ENCODE results near the gene ZMYND8. TPM values are rescaled to one million over a fixed set of nuclear protein-coding genes. Genes with fewer than 3 reads are reported as not detected.

ZMYND8 gene
- total and polyA plus RNA-seq, 2 of the 8 experiments (the other 6 are each of a cell fraction or from before 2014, with no cell fraction given) = 50.5 to 163 TPM

DNA sequence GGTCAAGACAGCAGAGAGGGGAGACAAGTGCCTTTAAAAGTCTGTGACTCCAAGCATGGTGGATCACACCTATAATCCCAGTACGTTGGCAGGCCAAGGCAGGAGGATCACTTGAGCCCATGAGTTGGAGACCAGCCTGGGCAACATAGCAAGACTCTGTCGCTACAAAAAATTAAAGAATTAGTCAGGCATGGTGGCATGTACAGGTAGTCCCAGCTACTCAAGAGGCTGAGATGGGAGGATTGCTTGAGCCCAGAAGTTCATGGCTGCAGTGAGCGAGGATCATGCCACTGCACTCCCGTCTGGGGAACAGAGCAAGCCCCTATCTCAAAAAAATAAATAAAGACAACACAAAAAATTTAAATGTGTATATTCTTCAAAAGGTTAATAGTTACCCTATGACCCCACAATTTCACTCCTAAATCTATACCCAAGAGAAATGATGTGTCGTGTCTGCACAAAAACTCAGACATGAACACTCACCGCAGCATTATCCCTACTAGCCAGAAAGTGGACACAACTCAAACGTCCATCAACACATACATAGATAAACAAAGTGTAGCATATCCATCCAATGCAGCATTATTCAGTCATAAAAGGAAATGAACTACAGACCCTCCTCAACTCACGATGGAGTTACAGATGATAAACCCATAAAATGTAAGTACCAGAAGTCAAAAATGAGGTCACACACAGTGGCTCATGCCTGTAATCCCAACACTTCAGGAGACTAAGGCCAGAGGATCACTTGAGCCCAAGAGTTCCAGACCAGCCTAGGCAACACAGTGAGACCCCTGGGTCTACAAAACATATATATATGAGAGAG lies 23.9 kb downstream of the ZMYND8 start:
- no peak overlapping the region for H2BK20ac ChIP-seq (ENCODE audit: low read length)
- no peaks in the 10 kb centered on the region for H3K23me2 ChIP-seq (ENCODE audit: low read depth, low read length)
- no peak overlapping the region for H3K9ac ChIP-seq (replicated peaks in 1 of 4; ENCODE audit: extremely low read depth in 1 of 4, low read depth in 3 of 4, low read length in 3 of 4)
- no peak overlapping the region for H2BK15ac ChIP-seq (ENCODE audit: low read length)
- ChIA-PET POLR2A (ENCODE audit: partially characterized antibody) (interaction anchor here (0.9 to 42.1 kb wide), 4 partner anchors 16 to 36 kb away, joined by 3 to 1191 read pairs (median 597); partner anchors contain the start of gene ZMYND8), CTCF (ENCODE audit: partially characterized antibody) (no interaction called here)
- H3K23ac ChIP-seq (ENCODE audit: insufficient read length) = no peak overlapping the region
- no peak overlapping the region for H2AK5ac ChIP-seq (ENCODE audit: low read depth, low read length)
- H4K8ac ChIP-seq (ENCODE audit: extremely low read depth, insufficient read depth, low read length) = no peak overlapping the region
- H3K4ac ChIP-seq (replicated peaks; ENCODE audit: insufficient read length, low read depth, low read length) = no peak overlapping the region
- H2BK120ac ChIP-seq (replicated peaks; ENCODE audit: low read depth, low read length) = no peak overlapping the region
- no peak overlapping the region for H4K91ac ChIP-seq (replicated peaks; ENCODE audit: insufficient read length, low read length)
- H3K4me1 ChIP-seq (replicated peaks in 1 of 4; ENCODE audit: control insufficient read depth in 3 of 4, insufficient read depth in 4 of 4, low read length in 3 of 4) = peaks cover 7 to 36% (median 14%) of the 10 kb centered on the region in 4 experiments; a peak in 5 of 7 replicates
- H3K14ac ChIP-seq (ENCODE audit: insufficient read length) = no peak overlapping the region
- H3K56ac ChIP-seq (replicated peaks; ENCODE audit: insufficient read length, low read depth, low read length) = no peak overlapping the region
- H3K27ac ChIP-seq (ENCODE audit: low read depth, low read length) = 0 out of 2 replicates have a peak overlapping the region, but pooled peaks have one; percentile 2
- peaks cover 12 to 24% of the 10 kb centered on the region in 2 experiments for H4K20me1 ChIP-seq (replicated peaks in 1 of 2; ENCODE audit: control insufficient read depth in 1 of 2, insufficient read depth in 2 of 2, low read length in 2 of 2)
- H3K36me3 ChIP-seq (ENCODE audit: control insufficient read depth in 2 of 4, insufficient read depth in 4 of 4, low read length in 3 of 4) = peaks cover 2 to 16% (median 6%) of the 10 kb centered on the region in 4 experiments; a peak in 5 of 8 replicates
- no peak overlapping the region for H3K4me3 ChIP-seq (ENCODE audit: extremely low read depth in 1 of 4, insufficient read depth in 2 of 4, low read depth in 3 of 4, low read length in 4 of 4)
- H3K79me2 ChIP-seq (ENCODE audit: control insufficient read depth in 1 of 2, insufficient read depth in 2 of 2, low read length in 2 of 2) = peaks cover 53 to 99% of the 10 kb centered on the region in 2 experiments
- no peak for FAIRE-seq
- H3K27me3 ChIP-seq (replicated peaks in 1 of 4; ENCODE audit: control insufficient read depth in 3 of 4, extremely low read depth in 1 of 4, insufficient read depth in 3 of 4, low read length in 3 of 4) = no peaks in the 10 kb centered on the region
- no peak overlapping the region for H2AFZ ChIP-seq (ENCODE audit: low read length)
- H4K5ac ChIP-seq (ENCODE audit: insufficient read length, low read depth, low read length) = no peak overlapping the region
- 89% methylated on average over 8 of the region's 8 CpGs; no CpG with 5 or more reads in 1 of the 2 experiments for WGBS, 2 experiments (ENCODE audit: extremely low coverage in 1 of 2, insufficient coverage in 1 of 2, insufficient read length in 1 of 2, insufficient replicate concordance in 2 of 2, low coverage in 1 of 2, low lambda C conversion rate in 2 of 2, missing lambda C conversion rate in 1 of 2)
- H3K4me2 ChIP-seq (ENCODE audit: insufficient read depth in 1 of 2, low read depth in 2 of 2, low read length in 2 of 2) = no peak overlapping the region
- no peak overlapping the region for H3K18ac ChIP-seq (ENCODE audit: extremely low read depth, low read length)
- DNase-seq (ENCODE audit: low read depth in 1 of 2, low spot score in 2 of 2) = no peak
- H3K79me1 ChIP-seq (ENCODE audit: low read depth, low read length) = peaks cover 25% of the 10 kb centered on the region
- H2BK12ac ChIP-seq (ENCODE audit: low read depth, low read length) = no peak overlapping the region
- H3K9me3 ChIP-seq (ENCODE audit: insufficient read depth in 2 of 2, low read depth in 1 of 2, low read length in 1 of 2) = no peaks in the 10 kb centered on the region
- peak overlapping the region; percentile 58 for H2BK5ac ChIP-seq (ENCODE audit: low read depth, low read length)
- no peak for TF ChIP-seq ZNF274 (IDR thresholded peaks at IDR 0.05; ENCODE audit: borderline replicate concordance, extremely low read depth, low read length)
- no peak for TF ChIP-seq SIRT6 (IDR thresholded peaks at IDR 0.05; ENCODE audit: low read length)
- TF ChIP-seq PHF8 (conservative IDR thresholded peaks at IDR 0.05; ENCODE audit: low read depth, low read length) = no peak
- TF ChIP-seq TAF7 (optimal IDR thresholded peaks at IDR 0.05; ENCODE audit: borderline replicate concordance, low read depth, low read length) = no peak
- no peak for TF ChIP-seq JUN (IDR thresholded peaks at IDR 0.05; ENCODE audit: low read depth, low read length)
- no peak for TF ChIP-seq MAFK (IDR thresholded peaks at IDR 0.05; ENCODE audit: low read depth, low read length)
- TF ChIP-seq MAX (IDR thresholded peaks at IDR 0.05) = no peak
- no peak for TF ChIP-seq BRCA1 (IDR thresholded peaks at IDR 0.05; ENCODE audit: low read depth, low read length)
- TF ChIP-seq SP4 (IDR thresholded peaks at IDR 0.05; ENCODE audit: low read length) = no peak
- no peak for TF ChIP-seq EZH2 (IDR thresholded peaks at IDR 0.05; ENCODE audit: low read depth, low read length, severe bottlenecking)
- TF ChIP-seq SIX5 (IDR thresholded peaks at IDR 0.05; ENCODE audit: low read depth, low read length) = no peak
- no peak for TF ChIP-seq SP1 (IDR thresholded peaks at IDR 0.05; ENCODE audit: low read depth, low read length)
- TF ChIP-seq CBX8 (IDR thresholded peaks at IDR 0.05; ENCODE audit: borderline replicate concordance, low read depth, low read length) = no peak

Measured in H1 (cell line).